GM10248 (cell line): ENCODE results near the gene ZFP91.

ENCODE experiments used
- CTCF ChIA-PET: fragments of 300-600 bp; sonication (Branson Sonifier 250); formaldehyde crosslinking; extraction: SDS; loops from one replicate; lab custom pipeline; 2021; ENCODE audit warnings: antibody characterized with exemption; lab: Yijun Ruan, JAX
- POLR2A ChIA-PET: fragments of 350-650 bp; sonication (Branson Sonifier 250); formaldehyde crosslinking; extraction: SDS; loops from one replicate; lab custom pipeline; 2020; ENCODE audit warnings: antibody characterized with exemption; lab: Yijun Ruan, JAX
- DNase-seq: peaks from one replicate; pipeline ENCODE4 v3.0.0; 2012; ENCODE audit errors: extremely low spot score
- CTCF ChIP-seq: IDR thresholded peaks from 2 replicates; pipeline ENCODE4 v1.5.1; 2012; ENCODE audit warnings: mild to moderate bottlenecking, low read depth; ENCODE audit errors: extremely low read depth, missing control alignments, control extremely low read depth

Gene ZFP91

GRCh38 chr11:58578635-58579191 lies at the start of gene ZFP91:
Gene ZFP91 (plus strand): TSS chr11:58579063. CDS start chr11:58579282, 219 bp downstream.
- DNase-seq, result peak; percentile 91
- TF ChIP-seq CTCF, result no peak
- CTCF ChIA-PET, result interaction anchor here (0.6 to 3.4 kb wide), 3 partner anchors 10 to 50 kb away, joined by 3 to 40 read pairs (median 20); no protein-coding TSS in a partner anchor
- POLR2A ChIA-PET, result no interaction called here

- CTCF ChIA-PET, result interaction anchor here (0.8 to 2.1 kb wide), 4 partner anchors 11 to 100 kb away, joined by 3 to 4 read pairs (median 4); no protein-coding TSS in a partner anchor
- POLR2A ChIA-PET, result no interaction called here
- DNase-seq, result no peak
- TF ChIP-seq CTCF, result no peak
These were observed 48.6 kb upstream of the ZFP91 start for GRCh38 chr11:58530236-58530635.

- ChIA-PET POLR2A (no interaction called here), CTCF (interaction anchor here (1.9 to 4.5 kb wide), 2 partner anchors 8 to 36 kb away, joined by 8 to 16 read pairs; no protein-coding TSS in a partner anchor)
- no peak for DNase-seq
- TF ChIP-seq CTCF, result no peak
These were observed 47.0 kb upstream of the ZFP91 start for GRCh38 chr11:58531865-58532341.

GRCh38 chr11:58546841-58547240 lies 32.0 kb upstream of the ZFP91 start:
- TF ChIP-seq CTCF, result no peak
- no peak for DNase-seq
- CTCF ChIA-PET, result interaction anchor here (1.6 kb wide), 2 partner anchors 21 to 22 kb away, joined by 4 to 5 read pairs; no protein-coding TSS in a partner anchor
- POLR2A ChIA-PET, result no interaction called here

- no peak for DNase-seq
- POLR2A ChIA-PET, result no interaction called here
- no peak for TF ChIP-seq CTCF
- CTCF ChIA-PET, result interaction anchor here (1.1 kb wide), 1 partner anchor 19 kb away, joined by 3 read pairs; no protein-coding TSS in a partner anchor
These were observed 29.2 kb upstream of the ZFP91 start for GRCh38 chr11:58549644-58550043.

- ChIA-PET POLR2A (no interaction called here), CTCF (interaction anchor here (1.6 to 4.4 kb wide), 4 partner anchors 8 to 69 kb away, joined by 6 to 30 read pairs (median 14); no protein-coding TSS in a partner anchor)
- no peak for TF ChIP-seq CTCF
- DNase-seq, result no peak
These were observed 18.0 kb upstream of the ZFP91 start for GRCh38 chr11:58560842-58561241.
